ENCODE measurements around the gene TPCN1.

DNA sequence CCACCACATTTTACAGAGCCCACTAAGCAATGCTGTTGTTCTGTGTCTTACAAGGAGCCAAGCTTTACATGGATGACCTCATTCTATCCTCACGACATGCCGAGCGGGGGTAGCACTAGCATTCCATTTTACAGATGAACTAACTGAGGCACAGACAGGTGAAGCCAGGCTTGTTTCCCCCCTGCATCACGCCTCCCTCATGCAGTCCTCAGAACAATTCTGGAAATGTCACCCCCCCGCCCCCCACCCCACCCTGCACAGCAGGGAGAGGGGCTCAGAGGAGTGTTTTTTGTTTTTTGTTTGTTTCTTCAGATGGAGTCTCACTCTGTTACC is 112.1 kb downstream of the TPCN1 start:
- no peak for TF ChIP-seq EZH2 (IDR thresholded peaks at IDR 0.05; ENCODE audit: borderline replicate concordance)
- TF ChIP-seq, protein P1, sequence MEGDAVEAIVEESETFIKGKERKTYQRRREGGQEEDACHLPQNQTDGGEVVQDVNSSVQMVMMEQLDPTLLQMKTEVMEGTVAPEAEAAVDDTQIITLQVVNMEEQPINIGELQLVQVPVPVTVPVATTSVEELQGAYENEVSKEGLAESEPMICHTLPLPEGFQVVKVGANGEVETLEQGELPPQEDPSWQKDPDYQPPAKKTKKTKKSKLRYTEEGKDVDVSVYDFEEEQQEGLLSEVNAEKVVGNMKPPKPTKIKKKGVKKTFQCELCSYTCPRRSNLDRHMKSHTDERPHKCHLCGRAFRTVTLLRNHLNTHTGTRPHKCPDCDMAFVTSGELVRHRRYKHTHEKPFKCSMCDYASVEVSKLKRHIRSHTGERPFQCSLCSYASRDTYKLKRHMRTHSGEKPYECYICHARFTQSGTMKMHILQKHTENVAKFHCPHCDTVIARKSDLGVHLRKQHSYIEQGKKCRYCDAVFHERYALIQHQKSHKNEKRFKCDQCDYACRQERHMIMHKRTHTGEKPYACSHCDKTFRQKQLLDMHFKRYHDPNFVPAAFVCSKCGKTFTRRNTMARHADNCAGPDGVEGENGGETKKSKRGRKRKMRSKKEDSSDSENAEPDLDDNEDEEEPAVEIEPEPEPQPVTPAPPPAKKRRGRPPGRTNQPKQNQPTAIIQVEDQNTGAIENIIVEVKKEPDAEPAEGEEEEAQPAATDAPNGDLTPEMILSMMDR (IDR thresholded peaks at IDR 0.05; ENCODE audit: poor library complexity) = no peak

Data from hepatocyte (in vitro differentiated cells).